Upper lobe of left lung (tissue), 4 donors: ENCODE measurements around the gene HOMER1.

ENCODE experiments used
- EP300 ChIP-seq, 4 donors: sonication (generic); formaldehyde crosslinking; IDR thresholded peaks; one replicate each; pipeline ENCODE4 v1.5.1; 2017; ENCODE audit warnings: antibody characterized with exemption in 4 of 4, control low read depth in 2 of 4
- POLR2A ChIP-seq, 4 donors: fragments of 450-650 bp; IDR thresholded peaks; one replicate each; pipeline ENCODE4 v1.5.1; 2016 to 2017; ENCODE audit warnings: antibody characterized with exemption in 4 of 4, mild to moderate bottlenecking in 2 of 4
- POLR2AphosphoS5 ChIP-seq, 2 donors: sonication (generic); formaldehyde crosslinking; IDR thresholded peaks; one replicate each; pipeline ENCODE4 v1.5.1; 2017; ENCODE audit warnings: antibody characterized with exemption in 2 of 2
- TF ChIP-seq, protein P1 (sequence below), 6 experiments: fragments of 450-650 bp in 4 of 6; fragments of 200-600 bp in 2 of 6; sonication (generic) in 2 of 6; IDR thresholded peaks; one replicate each; pipeline ENCODE4 v1.5.1; 2016 to 2019; ENCODE audit warnings: antibody characterized with exemption in 6 of 6

DNA sequence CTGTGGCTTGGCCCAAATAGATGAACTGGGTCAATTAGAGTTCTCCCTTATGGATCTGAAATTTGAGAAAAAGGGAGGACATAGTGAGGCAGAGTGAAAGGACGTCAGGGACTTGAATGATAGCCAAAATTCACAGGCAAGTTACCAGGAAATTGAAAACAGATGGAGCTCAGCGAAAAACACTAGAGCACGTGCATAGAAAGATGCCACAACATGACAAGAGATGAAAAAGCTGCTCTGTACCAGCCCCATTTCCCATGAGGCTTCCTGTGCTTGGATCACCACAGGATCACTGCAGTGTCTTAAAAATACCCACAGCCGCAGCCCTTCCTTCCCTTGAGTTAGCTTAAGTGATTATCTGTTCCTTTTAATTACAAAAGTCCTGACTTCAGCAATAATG, 39.0 kb upstream of the HOMER1 start:
- TF ChIP-seq EP300 (IDR thresholded peaks at IDR 0.05) (no peak), POLR2A (IDR thresholded peaks at IDR 0.05) (no peak), POLR2AphosphoS5 (IDR thresholded peaks at IDR 0.05) (no peak)
- TF ChIP-seq, protein P1, sequence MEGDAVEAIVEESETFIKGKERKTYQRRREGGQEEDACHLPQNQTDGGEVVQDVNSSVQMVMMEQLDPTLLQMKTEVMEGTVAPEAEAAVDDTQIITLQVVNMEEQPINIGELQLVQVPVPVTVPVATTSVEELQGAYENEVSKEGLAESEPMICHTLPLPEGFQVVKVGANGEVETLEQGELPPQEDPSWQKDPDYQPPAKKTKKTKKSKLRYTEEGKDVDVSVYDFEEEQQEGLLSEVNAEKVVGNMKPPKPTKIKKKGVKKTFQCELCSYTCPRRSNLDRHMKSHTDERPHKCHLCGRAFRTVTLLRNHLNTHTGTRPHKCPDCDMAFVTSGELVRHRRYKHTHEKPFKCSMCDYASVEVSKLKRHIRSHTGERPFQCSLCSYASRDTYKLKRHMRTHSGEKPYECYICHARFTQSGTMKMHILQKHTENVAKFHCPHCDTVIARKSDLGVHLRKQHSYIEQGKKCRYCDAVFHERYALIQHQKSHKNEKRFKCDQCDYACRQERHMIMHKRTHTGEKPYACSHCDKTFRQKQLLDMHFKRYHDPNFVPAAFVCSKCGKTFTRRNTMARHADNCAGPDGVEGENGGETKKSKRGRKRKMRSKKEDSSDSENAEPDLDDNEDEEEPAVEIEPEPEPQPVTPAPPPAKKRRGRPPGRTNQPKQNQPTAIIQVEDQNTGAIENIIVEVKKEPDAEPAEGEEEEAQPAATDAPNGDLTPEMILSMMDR (IDR thresholded peaks at IDR 0.05), result no peak
